Common myeloid progenitor, CD34-positive (primary cell): ENCODE measurements around the gene EI24.

Source experiments
- CTCF ChIA-PET: fragments of 350-600 bp; sonication (Branson Sonifier 250); formaldehyde crosslinking; loops from one replicate; lab custom pipeline; 2021; ENCODE audit warnings: antibody characterized with exemption; lab: Charles Lee
- POLR2A ChIA-PET: fragments of 350-600 bp; sonication (Branson Sonifier 250); formaldehyde crosslinking; loops from one replicate; lab custom pipeline; 2021; ENCODE audit warnings: antibody characterized with exemption; lab: Charles Lee
- DNase-seq, 3 donors: peaks; one replicate each; pipeline versions ENCODE4 v3.0.0 to v3.0.0-alpha.2; 2013
- H3K27ac ChIP-seq, 2 experiments: 1 replicate in 1 of 2; 2 replicates in 1 of 2; pipeline ENCODE4 v1.7.0; 2013; ENCODE audit warnings: inconsistent platforms in 2 of 2, low read length in 2 of 2, mild to moderate bottlenecking in 2 of 2, low read depth in 1 of 2, moderate library complexity in 1 of 2; ENCODE audit not compliant: severe bottlenecking in 2 of 2, insufficient read depth in 1 of 2, poor library complexity in 1 of 2
- H3K27me3 ChIP-seq, 5 experiments: replicated peaks in 2 of 5; 1 replicate in 3 of 5; 2 replicates in 2 of 5; pipeline versions ENCODE4 v1.6.1 to v1.7.0; 2013; ENCODE audit warnings: low read length in 4 of 5, mild to moderate bottlenecking in 2 of 5, moderate library complexity in 2 of 5, inconsistent platforms in 1 of 5; ENCODE audit not compliant: insufficient read depth in 5 of 5, control insufficient read depth in 4 of 5
- H3K36me3 ChIP-seq, 4 experiments: 1 replicate in 2 of 4; 2 replicates in 2 of 4; pipeline versions ENCODE4 v1.6.1 to v1.7.0; 2013; ENCODE audit warnings: low read length in 3 of 4, control low read depth in 1 of 4, mild to moderate bottlenecking in 1 of 4; ENCODE audit not compliant: control insufficient read depth in 4 of 4, insufficient read depth in 4 of 4
- H3K4me1 ChIP-seq, 4 experiments: 1 replicate in 3 of 4; 2 replicates in 1 of 4; pipeline versions ENCODE4 v1.6.1 to v1.7.1; 2013; ENCODE audit warnings: low read length in 3 of 4, mild to moderate bottlenecking in 3 of 4, control low read depth in 1 of 4, inconsistent platforms in 1 of 4, moderate library complexity in 1 of 4; ENCODE audit not compliant: control insufficient read depth in 4 of 4, insufficient read depth in 4 of 4; ENCODE audit errors: control extremely low read depth in 1 of 4
- H3K4me3 ChIP-seq, 7 experiments: 1 replicate in 4 of 7; 2 replicates in 3 of 7; pipeline versions ENCODE4 v1.5.1 to v1.7.0; 2013; ENCODE audit warnings: mild to moderate bottlenecking in 7 of 7, low read length in 6 of 7, moderate library complexity in 6 of 7, inconsistent platforms in 2 of 7, low read depth in 2 of 7, control low read depth in 1 of 7; ENCODE audit not compliant: insufficient read depth in 4 of 7, control insufficient read depth in 1 of 7; ENCODE audit errors: extremely low read depth in 1 of 7
- H3K9me3 ChIP-seq, 5 experiments: 1 replicate in 4 of 5; 2 replicates in 1 of 5; pipeline versions ENCODE4 v1.6.1 to v1.7.1; 2013; ENCODE audit warnings: low read length in 4 of 5, mild to moderate bottlenecking in 2 of 5, inconsistent platforms in 1 of 5, low read depth in 1 of 5, moderate library complexity in 1 of 5; ENCODE audit not compliant: control insufficient read depth in 4 of 5, insufficient read depth in 2 of 5; ENCODE audit errors: control extremely low read depth in 1 of 5
- WGBS: methylation state at CpG from one replicate; pipeline ENCODE4 v1.1.5; 2013; ENCODE audit not compliant: insufficient coverage; 5-methylcytosine and 5-hydroxymethylcytosine counted together

Gene EI24

DNA sequence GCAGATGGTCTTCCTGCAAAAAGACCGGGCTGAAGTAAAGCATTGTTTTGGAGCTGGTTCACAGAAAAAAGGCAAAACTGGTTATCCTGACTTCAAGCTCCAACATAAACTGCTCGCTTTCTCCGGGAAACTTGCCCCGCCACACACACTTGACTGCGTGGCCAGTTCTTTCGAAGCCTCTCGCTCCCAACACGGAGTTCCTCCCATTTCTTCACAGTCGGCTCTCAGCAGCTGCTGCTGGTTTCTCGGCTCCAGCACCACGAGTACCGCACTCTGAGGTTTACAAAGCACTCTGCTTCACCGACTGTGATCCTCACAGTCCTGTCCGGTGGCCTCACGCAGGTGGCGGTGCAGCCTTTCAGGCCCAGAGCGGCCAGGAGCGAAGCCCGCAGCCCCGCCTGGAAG is 56.0 kb downstream of the EI24 start:
- CTCF ChIA-PET = no interaction called here
- WGBS = 1% methylated on average over 20 of the region's 20 CpGs
- Histone ChIP-seq H3K4me1 (peaks cover 7 to 23% (median 15%) of the 10 kb centered on the region in 4 experiments), H3K27me3 (no peaks in the 10 kb centered on the region), H3K9me3 (no peaks in the 10 kb centered on the region), H3K36me3 (peaks cover 7 to 40% (median 16%) of the 10 kb centered on the region in 4 experiments), H3K27ac (peak overlapping the region; percentile 94 to 95), H3K4me3 (peak overlapping the region; percentile 81 to 99 (median 93))
- DNase-seq = no peak
- POLR2A ChIA-PET = no interaction called here

DNA sequence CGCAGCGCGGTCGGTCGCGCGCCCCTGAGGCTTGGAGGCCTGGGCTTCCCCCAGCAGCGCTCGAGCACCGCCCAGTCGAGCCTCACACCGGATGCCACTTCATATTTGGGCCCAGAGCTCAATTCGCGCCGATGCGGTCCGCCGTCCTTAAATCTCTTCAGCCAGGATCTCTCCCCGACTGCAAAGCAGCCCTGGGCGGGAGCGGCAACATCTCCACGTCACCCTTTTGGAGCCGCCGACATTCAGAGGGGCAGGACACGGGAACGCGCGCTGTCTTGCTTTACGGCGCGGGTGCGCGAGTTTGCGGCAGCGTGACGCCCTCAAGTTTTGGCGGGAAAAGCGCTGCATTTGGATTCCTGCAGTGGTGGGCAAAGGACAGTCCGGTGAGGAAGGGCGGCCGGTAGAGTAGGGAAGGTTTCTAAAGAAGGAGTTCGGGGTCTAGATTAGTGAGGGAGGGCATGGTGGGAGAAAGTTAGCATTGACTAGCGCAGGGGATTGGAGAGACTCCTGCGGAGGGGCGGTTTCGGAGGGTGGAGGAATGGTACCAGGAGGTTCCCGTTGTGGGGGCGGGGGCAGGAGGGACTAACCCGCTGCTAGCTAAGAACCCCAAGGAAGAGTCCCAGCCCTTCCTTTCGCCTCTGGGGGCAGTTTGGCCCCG is 56.5 kb downstream of the EI24 start:
- peaks cover 6 to 36% (median 14%) of the 10 kb centered on the region in 4 experiments for H3K36me3 ChIP-seq
- 0% methylated on average over 43 of the region's 51 CpGs for WGBS

DNA sequence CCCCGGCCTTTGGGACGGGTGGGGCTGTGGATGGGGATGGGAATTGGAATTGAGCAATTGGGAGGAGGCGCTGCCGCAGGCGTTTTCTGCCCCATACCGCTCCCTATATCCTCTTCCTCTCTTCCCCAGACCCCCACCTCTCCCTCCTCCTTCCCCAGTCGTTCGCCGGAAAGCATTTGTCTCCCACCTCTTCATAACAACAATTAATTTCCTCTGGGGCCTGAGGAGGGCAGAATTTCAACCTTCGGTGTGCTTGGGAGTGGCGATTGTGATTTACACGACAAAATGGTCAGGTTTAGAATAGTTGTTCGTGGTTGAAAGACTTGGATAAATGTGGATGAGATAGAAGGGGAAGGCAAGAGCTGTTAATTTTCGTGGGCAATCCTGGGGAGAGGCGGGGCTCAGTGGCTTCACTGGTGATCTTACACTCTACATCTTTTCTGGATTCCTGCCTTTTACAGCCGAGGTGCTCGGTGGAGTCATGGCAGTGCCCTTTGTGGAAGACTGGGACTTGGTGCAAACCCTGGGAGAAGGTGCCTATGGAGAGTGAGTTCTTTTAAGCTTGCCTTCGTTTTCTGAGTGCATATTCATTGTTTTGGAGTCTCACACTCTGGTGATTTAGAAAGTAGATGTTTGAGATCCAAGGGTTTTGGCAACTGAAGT is 57.1 kb downstream of the EI24 start:
- 2% methylated on average over 7 of the region's 18 CpGs for WGBS
- H3K27ac ChIP-seq = peak overlapping the region; percentile 94 to 95
- no peaks in the 10 kb centered on the region for H3K27me3 ChIP-seq
- POLR2A ChIA-PET = no interaction called here
- no peaks in the 10 kb centered on the region for H3K9me3 ChIP-seq
- peak; percentile 54 to 71 (median 67) for DNase-seq
- peak overlapping the region; percentile 81 to 99 (median 93) for H3K4me3 ChIP-seq
- H3K4me1 ChIP-seq = peaks cover 7 to 23% (median 15%) of the 10 kb centered on the region in 4 experiments
- CTCF ChIA-PET = interaction anchor here (1.0 to 2.8 kb wide), 4 partner anchors 9 to 277 kb away, joined by 3 to 7 read pairs (median 4); partner anchors contain the start of genes PUS3 and STT3A
- peaks cover 2 to 33% (median 11%) of the 10 kb centered on the region in 4 experiments for H3K36me3 ChIP-seq

More for the DNA sequence above, 56.5 kb downstream of the EI24 start:
- Histone ChIP-seq H3K9me3 (no peaks in the 10 kb centered on the region), H3K27ac (peak overlapping the region; percentile 94 to 95), H3K27me3 (no peaks in the 10 kb centered on the region), H3K4me1 (peaks cover 7 to 23% (median 15%) of the 10 kb centered on the region in 4 experiments), H3K4me3 (peak overlapping the region; percentile 81 to 99 (median 93))
- peak; percentile 84 to 90 (median 89) for DNase-seq
- ChIA-PET POLR2A (no interaction called here), CTCF (interaction anchor here (1.4 to 2.8 kb wide), 3 partner anchors 9 to 277 kb away, joined by 3 to 7 read pairs (median 5); partner anchors contain the start of gene PUS3)

DNA sequence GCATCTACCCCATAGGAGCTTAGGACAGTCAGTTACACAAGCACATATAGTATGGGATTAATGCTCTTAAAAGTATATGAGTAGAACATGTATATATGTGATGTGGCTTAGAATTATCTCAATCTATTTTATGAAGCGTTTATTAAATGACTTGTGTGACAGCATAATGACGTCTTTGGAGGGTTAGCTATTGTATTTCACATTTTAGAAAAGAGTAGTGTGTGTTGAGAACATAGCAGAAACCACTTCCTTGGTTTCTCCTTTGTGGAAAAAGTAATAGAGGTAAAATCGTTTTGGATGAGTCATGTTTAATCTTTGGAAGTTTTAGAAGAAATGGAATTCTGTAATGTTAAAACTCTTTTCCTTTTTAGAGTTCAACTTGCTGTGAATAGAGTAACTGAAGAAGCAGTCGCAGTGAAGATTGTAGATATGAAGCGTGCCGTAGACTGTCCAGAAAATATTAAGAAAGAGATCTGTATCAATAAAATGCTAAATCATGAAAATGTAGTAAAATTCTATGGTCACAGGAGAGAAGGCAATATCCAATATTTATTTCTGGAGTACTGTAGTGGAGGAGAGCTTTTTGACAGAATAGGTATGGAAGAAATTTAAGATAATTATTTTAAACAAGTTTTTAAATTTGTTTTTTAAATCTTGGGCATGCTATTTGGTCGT is 58.1 kb downstream of the EI24 start:
- CTCF ChIA-PET = interaction anchor here (1.0 to 2.8 kb wide), 3 partner anchors 8 to 35 kb away, joined by 3 to 7 read pairs (median 5); partner anchors contain the start of gene STT3A
- POLR2A ChIA-PET = interaction anchor here (0.6 kb wide), 1 partner anchor 254 kb away, joined by 3 read pairs; no protein-coding TSS in a partner anchor

More for the DNA sequence above, 58.1 kb downstream of the EI24 start:
- peaks cover 7 to 23% (median 15%) of the 10 kb centered on the region in 4 experiments for H3K4me1 ChIP-seq
- peak overlapping the region in 5 of 7 experiments; percentile 88 to 99 (median 95) for H3K4me3 ChIP-seq
- no peak for DNase-seq
- H3K27ac ChIP-seq = peak overlapping the region in 1 of 2 experiments; percentile 95
- H3K9me3 ChIP-seq = no peaks in the 10 kb centered on the region
- peaks cover 2 to 34% (median 5%) of the 10 kb centered on the region in 4 experiments for H3K36me3 ChIP-seq
- H3K27me3 ChIP-seq = no peaks in the 10 kb centered on the region
- WGBS = 70% methylated on average over 2 of the region's 7 CpGs
